PFSK-1 (cell line): ENCODE results near the gene BANP.

Experiments
- FOXP2 ChIP-seq: optimal IDR thresholded peaks from 2 replicates; pipeline ENCODE3; 2011; ENCODE audit warnings: borderline replicate concordance, control low read depth, inconsistent platforms; ENCODE audit not compliant: insufficient read depth; ENCODE audit errors: extremely low read length, extremely low read depth
- POLR2AphosphoS5 ChIP-seq: IDR thresholded peaks from 2 replicates; pipeline ENCODE4 v1.6.1; 2012; ENCODE audit warnings: low read depth, mild to moderate bottlenecking, control low read depth, low read length, moderate library complexity
- REST ChIP-seq, 2 experiments: IDR thresholded peaks; 2 replicates each; pipeline versions ENCODE4 v1.6.1 to v1.8.0; 2011 to 2012; ENCODE audit warnings: low read depth in 2 of 2, low read length in 2 of 2, control low read depth in 1 of 2, inconsistent platforms in 1 of 2, mild to moderate bottlenecking in 1 of 2, moderate library complexity in 1 of 2; ENCODE audit not compliant: insufficient read depth in 1 of 2
- SIN3A ChIP-seq: IDR thresholded peaks from 2 replicates; pipeline ENCODE4 v1.6.1; 2012; ENCODE audit warnings: mild to moderate bottlenecking, low read length, moderate library complexity, borderline replicate concordance; ENCODE audit not compliant: insufficient read depth
- TAF1 ChIP-seq: IDR thresholded peaks from 2 replicates; pipeline ENCODE4 v1.6.1; 2012; ENCODE audit warnings: low read length, control low read depth, borderline replicate concordance; ENCODE audit not compliant: insufficient read depth

GRCh38 chr16:88066680-88067529, 115.7 kb downstream of the BANP start:
- TF ChIP-seq REST (IDR thresholded peaks at IDR 0.05; ENCODE audit: insufficient read depth in 1 of 2, low read depth in 2 of 2, low read length in 2 of 2) (no peak), TAF1 (no peak), POLR2AphosphoS5 (no peak), SIN3A (no peak), FOXP2 (no peak)
